Aorta (tissue), 5 donors: ENCODE results near the gene DENND5A. TPM values are rescaled to one million over a fixed set of nuclear protein-coding genes. Genes with fewer than 3 reads are reported as not detected.

Source experiments
- ATAC-seq: fragments of 200-7000 bp; cut with Tn5 transposase; one replicate; pipeline ENCODE4 v1.9.1; 2022; ENCODE audit warnings: moderate library complexity; ENCODE audit not compliant: low FRiP score
- DNase-seq, 2 donors: peaks; one replicate each; pipeline ENCODE4 v3.0.0-alpha.2; 2020
- H3K27ac ChIP-seq, 2 donors: one replicate each; pipeline ENCODE4 v1.5.1; 2013; ENCODE audit warnings: low read length in 2 of 2, mild to moderate bottlenecking in 2 of 2, moderate library complexity in 2 of 2, control low read depth in 1 of 2, inconsistent platforms in 1 of 2, low read depth in 1 of 2
- H3K27me3 ChIP-seq, 2 donors: one replicate each; pipeline ENCODE4 v1.6.1; 2013; ENCODE audit warnings: control low read depth in 1 of 2, low read length in 1 of 2, mild to moderate bottlenecking in 1 of 2, moderate library complexity in 1 of 2; ENCODE audit not compliant: insufficient read depth in 2 of 2, control insufficient read depth in 1 of 2
- H3K36me3 ChIP-seq, 2 donors: one replicate each; pipeline ENCODE4 v1.6.1; 2013; ENCODE audit warnings: control low read depth in 1 of 2, low read length in 1 of 2, mild to moderate bottlenecking in 1 of 2; ENCODE audit not compliant: insufficient read depth in 2 of 2, control insufficient read depth in 1 of 2
- H3K4me1 ChIP-seq, 2 donors: one replicate each; pipeline ENCODE4 v1.6.1; 2013; ENCODE audit warnings: low read length in 2 of 2, control low read depth in 1 of 2, mild to moderate bottlenecking in 1 of 2, moderate library complexity in 1 of 2; ENCODE audit not compliant: insufficient read depth in 2 of 2, control insufficient read depth in 1 of 2
- H3K4me3 ChIP-seq, 2 donors: one replicate each; pipeline ENCODE4 v1.5.1; 2013; ENCODE audit warnings: low read length in 2 of 2, control low read depth in 1 of 2, mild to moderate bottlenecking in 1 of 2
- H3K9me3 ChIP-seq: one replicate; pipeline ENCODE4 v1.6.1; 2013; ENCODE audit warnings: mild to moderate bottlenecking, low read length; ENCODE audit not compliant: control insufficient read depth
- WGBS, 2 donors: extraction: QIAGEN DNeasy Blood & Tissue Kit; methylation state at CpG; one replicate each; pipeline ENCODE4 v1.1.7; 2013; 5-methylcytosine and 5-hydroxymethylcytosine counted together
- intact Hi-C, 2 donors: fragments of 100-400 bp; cut with DNase I; formaldehyde crosslinking; loops; one replicate each; pipeline versions ENCODE4 v1.14.2 to v1.15.0; 2022
- polyA plus RNA-seq, 2 donors: library from polyadenylated mRNA; stranded (reverse); fragments of 200-250 nt; gene quantifications; one replicate each; pipeline ENCODE4 v1.2.3, GENCODE V29; 2013
- total RNA-seq, 2 donors: library from RNA; stranded (reverse); fragmentation: NEBNext Ultra II Directional; extraction: Animal tissue kit (Norgen Biotek cat#: 25700); gene quantifications; one replicate each; pipeline ENCODE4 v1.2.1, GENCODE V29; 2021
- donor health status: healthy with polysubstance abuse.
- donor health status: Bipolar disorder and iron deficiency.
- donor health status: DM: no; HTN: no; CAD: no.
- donor health status: DM: no; HTN: no; CAD: no.
- donor health status: DM: yes; HTN: yes; CAD: no.

The DENND5A gene
- total and polyA plus RNA-seq, 4 donors = 56.0 to 155 (median 96.1) TPM

DNA sequence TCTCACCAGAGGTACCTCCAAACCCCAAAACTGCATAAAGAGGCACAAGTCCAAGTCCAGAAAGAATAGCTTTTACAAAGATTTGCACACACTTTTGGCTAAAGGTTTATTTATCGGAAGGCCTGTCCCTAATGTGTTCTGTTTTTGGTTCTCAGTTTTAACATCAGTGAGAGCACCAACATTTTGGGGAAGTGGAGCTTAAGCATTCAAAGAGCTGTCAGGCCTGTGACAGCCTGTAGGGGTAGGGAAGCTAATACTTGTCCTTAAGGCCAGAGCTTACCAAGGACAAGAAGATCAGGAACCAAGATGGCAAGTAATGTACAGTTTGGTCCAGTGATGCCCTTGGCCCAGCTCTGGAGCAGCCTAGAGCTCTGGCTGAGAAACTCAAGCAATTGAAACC is 134.9 kb downstream of the DENND5A start:
- ATAC-seq (no peak), DNase-seq (no peak)
- intact Hi-C loops = no loop called here
- Histone ChIP-seq H3K9me3 (no peaks in the 10 kb centered on the region), H3K36me3 (no peaks in the 10 kb centered on the region), H3K4me3 (no peak overlapping the region), H3K4me1 (no peaks in the 10 kb centered on the region), H3K27me3 (no peaks in the 10 kb centered on the region), H3K27ac (no peak overlapping the region)
- WGBS, 2 donors = 97 to 100% methylated on average over 1 of the region's 1 CpG

DNA sequence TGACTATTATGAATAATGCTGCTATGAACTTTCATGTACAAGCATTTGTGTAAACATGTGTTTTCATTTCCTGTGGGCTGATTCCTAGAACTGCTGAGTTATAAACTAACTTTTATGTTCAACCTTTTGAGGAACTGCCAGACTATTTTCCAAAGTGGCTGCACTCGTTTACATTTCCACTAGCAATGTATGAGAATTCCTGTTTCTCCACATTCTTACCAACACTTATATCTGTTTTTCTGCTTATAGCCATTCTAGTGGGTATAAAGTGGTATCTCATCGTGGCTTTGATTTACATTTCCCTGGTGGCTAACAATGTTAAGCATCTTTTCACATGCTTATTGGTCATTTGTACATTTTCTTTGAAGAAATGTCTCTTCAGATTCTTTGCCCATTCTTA is 138.5 kb downstream of the DENND5A start:
- H3K27ac ChIP-seq = no peak overlapping the region
- DNase-seq (no peak), ATAC-seq (no peak)
- H3K4me1 ChIP-seq = no peaks in the 10 kb centered on the region
- H3K4me3 ChIP-seq = no peak overlapping the region
- 81 to 84% methylated on average over 2 of the region's 2 CpGs for WGBS, 2 donors
- no peaks in the 10 kb centered on the region for H3K36me3 ChIP-seq
- no peaks in the 10 kb centered on the region for H3K9me3 ChIP-seq
- intact Hi-C loops = no loop called here
- no peaks in the 10 kb centered on the region for H3K27me3 ChIP-seq

DNA sequence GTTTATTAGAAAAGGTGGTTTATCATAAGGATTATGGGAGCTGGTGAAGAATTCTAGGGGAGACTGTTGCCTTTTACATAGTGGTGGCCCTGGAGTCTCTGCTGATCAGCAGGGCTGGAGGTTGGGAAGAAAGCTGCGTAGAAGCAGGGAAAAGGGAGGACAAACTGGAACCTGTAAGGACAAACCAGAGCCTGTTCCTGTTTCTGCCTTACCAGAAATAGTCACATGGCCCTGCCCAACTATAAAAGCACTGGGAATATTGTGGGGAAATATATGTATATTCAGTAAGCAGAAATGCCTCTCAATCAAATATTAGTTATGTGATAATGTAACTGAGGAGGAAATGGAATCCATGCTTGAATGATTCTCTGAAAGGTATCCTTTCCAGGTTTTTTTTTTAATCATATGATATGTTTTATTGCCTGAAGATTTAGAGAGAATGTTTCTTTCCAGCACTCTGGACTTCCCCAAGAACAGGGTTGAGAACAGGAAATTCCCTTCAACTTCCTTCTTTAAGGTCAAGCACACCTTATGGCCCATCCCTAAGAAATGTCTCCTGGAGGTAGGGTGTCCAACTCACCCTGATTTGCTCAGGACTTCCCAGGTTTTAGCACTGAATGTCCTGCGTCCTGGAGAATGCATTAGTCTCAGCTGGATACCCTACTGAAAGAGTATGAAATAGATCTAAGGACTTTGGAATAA is 139.8 kb downstream of the DENND5A start:
- whole genome bisulfite sequencing, 2 donors = 95 to 98% methylated on average over 2 of the region's 2 CpGs
- ATAC-seq (no peak), DNase-seq (no peak)
- Histone ChIP-seq H3K4me1 (no peaks in the 10 kb centered on the region), H3K27me3 (no peaks in the 10 kb centered on the region), H3K36me3 (no peaks in the 10 kb centered on the region), H3K4me3 (no peak overlapping the region), H3K27ac (no peak overlapping the region), H3K9me3 (no peaks in the 10 kb centered on the region)
- intact Hi-C loops = no loop called here

DNA sequence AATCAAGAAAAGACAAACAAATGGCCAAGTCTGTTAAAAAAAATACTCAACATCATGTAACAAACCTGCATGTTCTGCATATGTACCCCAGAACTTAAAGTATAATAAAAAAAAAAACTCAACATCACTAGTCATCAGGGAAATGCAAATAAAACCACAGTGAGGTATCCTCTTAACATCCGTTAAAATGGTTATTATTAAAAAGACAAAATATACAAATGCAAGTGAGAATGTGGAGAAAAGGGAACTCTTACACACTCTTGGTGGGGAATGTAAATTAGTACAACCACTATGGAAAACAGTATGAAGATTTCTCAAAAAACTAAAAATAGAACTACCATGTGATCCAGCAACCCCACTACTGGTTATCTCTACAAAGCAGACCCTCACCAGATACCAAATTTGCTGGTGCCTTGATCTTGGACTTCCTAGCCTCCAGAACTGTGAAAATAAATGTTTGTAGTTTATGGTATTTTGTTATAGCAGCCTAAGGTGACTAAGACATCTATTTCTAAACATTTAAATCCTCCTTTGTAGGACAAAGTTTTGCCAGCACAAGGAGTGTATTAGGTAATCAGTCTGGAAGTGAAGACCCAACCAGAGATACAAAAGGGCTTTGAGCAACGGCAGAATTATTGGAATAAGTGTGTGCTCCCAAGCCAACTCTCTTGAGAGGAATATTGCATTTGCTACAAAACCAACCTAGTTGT is 141.4 kb downstream of the DENND5A start:
- Histone ChIP-seq H3K36me3 (no peaks in the 10 kb centered on the region), H3K4me3 (no peak overlapping the region), H3K9me3 (no peaks in the 10 kb centered on the region), H3K27ac (no peak overlapping the region), H3K4me1 (no peaks in the 10 kb centered on the region), H3K27me3 (no peaks in the 10 kb centered on the region)
- WGBS, 2 donors = 88 to 92% methylated on average over 2 of the region's 2 CpGs
- DNase-seq (no peak), ATAC-seq (no peak)
- intact Hi-C loops = no loop called here

DNA sequence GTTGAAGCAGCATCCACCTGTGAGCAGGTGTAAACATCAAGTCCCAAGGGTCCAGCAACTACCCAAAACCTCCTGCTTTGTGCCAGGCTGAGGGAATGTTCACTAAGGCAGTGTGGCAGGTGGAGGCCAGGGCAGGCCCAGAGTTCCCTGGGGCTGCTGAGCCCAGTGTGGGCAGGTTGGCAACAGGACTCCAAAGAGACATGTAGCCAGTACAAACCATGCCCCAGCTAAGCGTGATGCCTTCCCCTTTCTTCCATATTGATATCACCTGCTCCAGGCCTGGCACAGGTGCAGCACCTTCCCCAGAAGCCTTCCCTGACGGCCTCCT is 143.7 kb downstream of the DENND5A start:
- DNase-seq = no peak
- intact Hi-C loops = no loop called here
- no peak overlapping the region for H3K4me3 ChIP-seq
- 95 to 96% methylated on average over 2 of the region's 2 CpGs for WGBS, 2 donors
- H3K36me3 ChIP-seq = no peaks in the 10 kb centered on the region
- no peak overlapping the region for H3K27ac ChIP-seq
- no peaks in the 10 kb centered on the region for H3K27me3 ChIP-seq
- ATAC-seq = no peak
- no peaks in the 10 kb centered on the region for H3K4me1 ChIP-seq
- no peaks in the 10 kb centered on the region for H3K9me3 ChIP-seq

DNA sequence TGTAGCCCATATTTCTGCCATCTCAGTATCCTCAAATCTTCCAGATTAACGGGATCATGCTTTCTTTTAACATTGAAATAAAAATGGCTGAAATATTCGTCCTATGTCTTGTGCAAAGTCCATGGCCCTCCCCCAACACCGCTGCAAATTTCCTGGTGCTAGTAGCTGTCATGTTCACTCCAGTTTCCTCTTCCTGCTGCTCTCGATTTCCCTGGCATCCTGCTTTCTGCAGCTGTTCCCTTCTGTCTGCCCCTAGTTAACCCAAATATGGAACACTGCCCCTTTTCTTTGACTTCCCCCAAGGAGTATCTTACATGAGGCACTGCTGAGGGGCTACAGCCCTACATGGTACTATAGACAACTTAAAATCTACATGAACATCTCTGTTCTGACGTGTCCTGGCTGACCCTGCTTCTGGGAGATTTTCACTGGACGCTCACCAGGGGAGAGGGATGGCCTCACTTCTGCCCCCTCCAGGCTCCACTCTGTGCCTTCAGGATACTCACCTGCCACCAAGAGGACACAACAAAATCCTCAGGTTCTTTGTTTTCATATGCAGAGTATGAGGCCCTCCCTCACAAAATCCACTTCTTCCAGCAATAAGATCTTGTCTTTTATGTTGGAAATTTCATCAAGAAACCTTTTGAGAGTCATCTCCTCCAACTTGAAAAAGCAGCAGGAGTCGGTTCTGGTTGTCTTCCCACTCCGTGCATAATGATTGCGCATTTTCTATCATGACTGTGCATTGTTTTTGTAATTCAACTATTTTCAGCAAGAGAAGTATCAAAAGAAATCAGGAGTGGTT is 144.3 kb downstream of the DENND5A start:
- 75 to 77% methylated on average over 9 of the region's 9 CpGs for WGBS, 2 donors
- ATAC-seq = no peak
- no peaks in the 10 kb centered on the region for H3K9me3 ChIP-seq

DNA sequence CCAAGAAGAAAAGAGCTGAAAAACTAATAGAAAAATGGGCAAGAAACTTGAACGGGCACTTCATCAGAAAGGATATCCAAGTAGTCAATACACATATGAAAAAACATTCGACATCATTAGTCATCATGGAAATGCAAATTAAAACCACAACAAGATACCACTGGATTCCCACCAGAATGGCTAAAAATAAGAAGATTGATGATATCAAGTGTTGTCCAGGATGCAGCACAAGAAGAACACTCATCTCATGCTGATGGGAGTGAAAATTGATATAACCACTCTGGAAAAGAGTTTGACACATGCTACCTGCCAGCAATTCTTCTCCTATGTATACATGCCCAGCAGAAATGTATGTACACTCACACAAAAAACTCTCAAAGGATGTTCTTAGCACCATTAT is 146.9 kb downstream of the DENND5A start:
- no peak overlapping the region for H3K4me3 ChIP-seq
- no peak for DNase-seq
- H3K4me1 ChIP-seq = no peaks in the 10 kb centered on the region
- no peak for ATAC-seq
- no peaks in the 10 kb centered on the region for H3K36me3 ChIP-seq
- no peaks in the 10 kb centered on the region for H3K27me3 ChIP-seq
- no peak overlapping the region for H3K27ac ChIP-seq
- 94 to 96% methylated on average over 2 of the region's 2 CpGs for WGBS, 2 donors
- H3K9me3 ChIP-seq = no peaks in the 10 kb centered on the region
- intact Hi-C loops = no loop called here

More for the DNA sequence above, 144.3 kb downstream of the DENND5A start:
- Histone ChIP-seq H3K36me3 (no peaks in the 10 kb centered on the region), H3K4me1 (no peaks in the 10 kb centered on the region), H3K27ac (no peak overlapping the region), H3K4me3 (no peak overlapping the region), H3K27me3 (no peaks in the 10 kb centered on the region)
- intact Hi-C loops = no loop called here
- DNase-seq = no peak

DNA sequence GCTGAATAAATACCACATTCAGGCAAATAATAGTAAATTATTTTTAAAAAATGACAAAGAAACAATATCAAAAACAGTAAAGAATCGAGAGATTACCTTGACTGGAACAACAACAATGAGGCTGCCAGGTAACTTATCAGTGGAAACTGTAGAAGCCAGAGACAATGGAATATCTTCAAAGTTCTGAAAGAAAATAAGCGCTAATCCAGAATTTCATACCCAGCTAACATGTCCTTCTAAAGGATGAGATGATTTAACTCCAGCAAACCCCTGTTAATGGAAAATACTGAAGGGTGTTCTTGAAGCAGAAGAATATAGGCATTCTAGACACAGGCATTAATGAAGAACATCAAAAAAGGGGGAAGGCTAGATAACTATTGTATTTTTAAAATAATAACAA is 153.1 kb downstream of the DENND5A start:
- Histone ChIP-seq H3K4me3 (no peak overlapping the region), H3K9me3 (no peaks in the 10 kb centered on the region), H3K36me3 (no peaks in the 10 kb centered on the region), H3K27me3 (no peaks in the 10 kb centered on the region), H3K27ac (no peak overlapping the region), H3K4me1 (no peaks in the 10 kb centered on the region)
- DNase-seq = no peak
- intact Hi-C loops = no loop called here
- 97 to 99% methylated on average over 2 of the region's 2 CpGs for WGBS, 2 donors
- no peak for ATAC-seq
